ENCODE data around the gene OLA1. TPM values are rescaled to one million over a fixed set of nuclear protein-coding genes. Genes with fewer than 3 reads are reported as not detected.

The OLA1 gene
- polyA plus RNA-seq, 1 of the 3 experiments (the other 2 are of a cell fraction): 46.9 TPM

DNA sequence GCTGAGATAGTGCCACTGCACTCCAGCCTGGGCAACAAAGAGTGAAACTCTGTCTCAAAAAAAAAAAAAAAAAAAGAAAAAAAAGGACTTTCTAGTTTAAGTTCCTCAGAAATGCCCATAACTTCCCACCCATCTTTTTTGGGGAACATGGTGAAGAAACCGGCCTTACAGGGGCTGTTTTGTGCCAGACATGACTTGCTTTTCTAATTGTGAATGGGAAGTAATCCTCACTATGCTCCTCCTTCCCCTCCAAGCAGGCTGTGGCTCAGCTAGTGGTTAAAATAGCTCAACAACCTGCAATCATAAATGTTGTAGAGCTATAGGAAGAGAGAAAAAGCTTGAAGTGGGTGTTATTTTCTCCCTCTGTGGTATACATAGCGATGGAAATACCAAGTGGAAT lies 34.1 kb upstream of the OLA1 start:
- TF ChIP-seq USF1 (IDR thresholded peaks at IDR 0.05; ENCODE audit: borderline replicate concordance, low read depth) (no peak), EP300 (IDR thresholded peaks at IDR 0.05; ENCODE audit: borderline replicate concordance in 1 of 2, low read depth in 1 of 2, low read length in 1 of 2) (no peak), NFIC (IDR thresholded peaks at IDR 0.05; ENCODE audit: borderline replicate concordance) (no peak), NRF1 (IDR thresholded peaks at IDR 0.05; ENCODE audit: low read depth, low read length) (no peak), GABPA (IDR thresholded peaks at IDR 0.05; ENCODE audit: low read depth) (no peak), CTCF (IDR thresholded peaks at IDR 0.05) (no peak), FOXJ3 (CRISPR knock-in tag; IDR thresholded peaks at IDR 0.05) (no peak), CHD2 (IDR thresholded peaks at IDR 0.05; ENCODE audit: low read length, partially characterized antibody) (no peak), FOXM1 (IDR thresholded peaks at IDR 0.05; ENCODE audit: low read depth) (no peak), RXRA (IDR thresholded peaks at IDR 0.05; ENCODE audit: borderline replicate concordance, low read depth) (no peak), RCOR1 (IDR thresholded peaks at IDR 0.05; ENCODE audit: low read length) (no peak), MXI1 (IDR thresholded peaks at IDR 0.05; ENCODE audit: low read depth, low read length) (no peak), POLR2AphosphoS5 (IDR thresholded peaks at IDR 0.05; ENCODE audit: low read depth, low read length) (no peak)
- TF ChIP-seq, protein P1, sequence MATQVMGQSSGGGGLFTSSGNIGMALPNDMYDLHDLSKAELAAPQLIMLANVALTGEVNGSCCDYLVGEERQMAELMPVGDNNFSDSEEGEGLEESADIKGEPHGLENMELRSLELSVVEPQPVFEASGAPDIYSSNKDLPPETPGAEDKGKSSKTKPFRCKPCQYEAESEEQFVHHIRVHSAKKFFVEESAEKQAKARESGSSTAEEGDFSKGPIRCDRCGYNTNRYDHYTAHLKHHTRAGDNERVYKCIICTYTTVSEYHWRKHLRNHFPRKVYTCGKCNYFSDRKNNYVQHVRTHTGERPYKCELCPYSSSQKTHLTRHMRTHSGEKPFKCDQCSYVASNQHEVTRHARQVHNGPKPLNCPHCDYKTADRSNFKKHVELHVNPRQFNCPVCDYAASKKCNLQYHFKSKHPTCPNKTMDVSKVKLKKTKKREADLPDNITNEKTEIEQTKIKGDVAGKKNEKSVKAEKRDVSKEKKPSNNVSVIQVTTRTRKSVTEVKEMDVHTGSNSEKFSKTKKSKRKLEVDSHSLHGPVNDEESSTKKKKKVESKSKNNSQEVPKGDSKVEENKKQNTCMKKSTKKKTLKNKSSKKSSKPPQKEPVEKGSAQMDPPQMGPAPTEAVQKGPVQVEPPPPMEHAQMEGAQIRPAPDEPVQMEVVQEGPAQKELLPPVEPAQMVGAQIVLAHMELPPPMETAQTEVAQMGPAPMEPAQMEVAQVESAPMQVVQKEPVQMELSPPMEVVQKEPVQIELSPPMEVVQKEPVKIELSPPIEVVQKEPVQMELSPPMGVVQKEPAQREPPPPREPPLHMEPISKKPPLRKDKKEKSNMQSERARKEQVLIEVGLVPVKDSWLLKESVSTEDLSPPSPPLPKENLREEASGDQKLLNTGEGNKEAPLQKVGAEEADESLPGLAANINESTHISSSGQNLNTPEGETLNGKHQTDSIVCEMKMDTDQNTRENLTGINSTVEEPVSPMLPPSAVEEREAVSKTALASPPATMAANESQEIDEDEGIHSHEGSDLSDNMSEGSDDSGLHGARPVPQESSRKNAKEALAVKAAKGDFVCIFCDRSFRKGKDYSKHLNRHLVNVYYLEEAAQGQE (IDR thresholded peaks at IDR 0.05; ENCODE audit: low read depth, low read length): no peak
- H3F3A ChIP-seq (replicated peaks; ENCODE audit: insufficient read depth): no peaks in the 10 kb centered on the region
- H3K36me3 ChIP-seq (replicated peaks in 1 of 2; ENCODE audit: control insufficient read depth in 1 of 2, insufficient read depth in 2 of 2, low read length in 1 of 2): no peaks in the 10 kb centered on the region
- H2AFZ ChIP-seq (ENCODE audit: low read depth): no peak overlapping the region
- ChIA-PET CTCF (no interaction called here), POLR2A (no interaction called here)
- H3K79me2 ChIP-seq (ENCODE audit: insufficient read depth): no peaks in the 10 kb centered on the region
- no peaks in the 10 kb centered on the region for H3K9me2 ChIP-seq
- H3K27me3 ChIP-seq (ENCODE audit: insufficient read depth): no peaks in the 10 kb centered on the region
- no peak overlapping the region for H3K27ac ChIP-seq (ENCODE audit: low read depth in 2 of 2, low read length in 1 of 2)
- 43% methylated on average over 2 of the region's 2 CpGs for WGBS (ENCODE audit: low lambda C conversion rate)
- H3K4me2 ChIP-seq: no peak overlapping the region
- no peak for DNase-seq
- H3K4me3 ChIP-seq (ENCODE audit: low read depth in 2 of 2, low read length in 1 of 2): no peak overlapping the region
- H4K20me1 ChIP-seq (ENCODE audit: insufficient read depth): no peaks in the 10 kb centered on the region
- no peak overlapping the region for H3K9ac ChIP-seq
- H3K9me3 ChIP-seq: no peaks in the 10 kb centered on the region
- H3K4me1 ChIP-seq (ENCODE audit: control insufficient read depth in 1 of 2, insufficient read depth in 2 of 2, low read depth in 1 of 2, low read length in 1 of 2): no peaks in the 10 kb centered on the region
